ENCODE measurements around the gene MTHFR. TPM values are rescaled to one million over a fixed set of nuclear protein-coding genes. Genes with fewer than 3 reads are reported as not detected.

MTHFR gene
- total RNA-seq, 1 donor from 2014 or later, result 35.8 TPM

DNA sequence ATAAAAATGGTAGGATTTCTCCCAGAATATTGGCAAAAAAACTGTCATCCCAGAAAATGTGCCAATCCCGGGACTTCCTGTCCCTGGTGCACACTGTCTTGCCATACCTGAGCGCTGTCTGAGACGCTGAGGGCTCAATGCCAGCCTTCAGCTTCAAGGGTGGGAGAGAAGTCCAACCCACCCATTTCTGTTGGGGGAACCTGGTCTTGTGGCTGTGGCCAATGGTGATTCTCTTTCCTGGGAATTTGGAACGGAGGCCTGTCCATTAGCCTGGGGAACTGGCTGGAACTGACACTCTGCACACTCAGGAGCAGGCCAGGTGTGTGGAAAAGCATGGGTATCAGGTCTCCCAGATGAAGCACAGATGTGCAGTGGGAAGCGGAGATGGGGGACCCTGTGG is 6.7 kb downstream of the MTHFR start:
- no peak for DNase-seq (ENCODE audit: low spot score)

DNA sequence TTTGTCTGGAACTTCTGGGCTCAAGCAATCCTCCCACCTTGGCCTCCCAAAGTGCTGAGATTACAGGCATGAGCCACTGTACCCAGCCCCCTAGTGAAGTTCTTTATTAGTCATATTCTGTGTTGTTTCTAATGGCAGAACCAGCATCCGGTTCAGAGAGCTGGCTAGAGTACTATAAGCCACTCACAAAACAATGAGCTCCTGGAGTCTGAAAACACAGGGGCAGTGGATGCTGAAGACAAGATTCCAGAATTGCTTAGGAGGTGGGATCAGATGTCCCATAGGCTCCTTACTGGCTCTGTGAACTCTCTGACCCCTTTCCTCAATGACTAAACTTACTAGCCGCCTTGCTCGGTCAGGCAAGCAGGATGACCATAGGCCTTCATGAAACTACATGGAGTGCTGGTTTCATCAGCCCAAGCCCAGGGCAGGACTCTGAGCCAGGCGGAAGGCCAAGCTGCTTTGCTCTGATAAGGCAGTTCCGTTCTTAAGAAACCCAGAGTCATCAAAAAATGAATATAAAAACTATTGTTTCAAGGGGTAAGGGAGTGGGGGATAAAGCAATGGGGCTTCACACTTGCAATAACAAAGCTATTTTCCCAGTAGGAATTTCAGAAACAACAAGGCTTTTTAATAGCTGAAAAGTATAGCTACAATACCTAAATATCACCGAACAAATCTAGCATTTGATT is 8.1 kb downstream of the MTHFR start:
- DNase-seq (ENCODE audit: low spot score), result no peak

DNA sequence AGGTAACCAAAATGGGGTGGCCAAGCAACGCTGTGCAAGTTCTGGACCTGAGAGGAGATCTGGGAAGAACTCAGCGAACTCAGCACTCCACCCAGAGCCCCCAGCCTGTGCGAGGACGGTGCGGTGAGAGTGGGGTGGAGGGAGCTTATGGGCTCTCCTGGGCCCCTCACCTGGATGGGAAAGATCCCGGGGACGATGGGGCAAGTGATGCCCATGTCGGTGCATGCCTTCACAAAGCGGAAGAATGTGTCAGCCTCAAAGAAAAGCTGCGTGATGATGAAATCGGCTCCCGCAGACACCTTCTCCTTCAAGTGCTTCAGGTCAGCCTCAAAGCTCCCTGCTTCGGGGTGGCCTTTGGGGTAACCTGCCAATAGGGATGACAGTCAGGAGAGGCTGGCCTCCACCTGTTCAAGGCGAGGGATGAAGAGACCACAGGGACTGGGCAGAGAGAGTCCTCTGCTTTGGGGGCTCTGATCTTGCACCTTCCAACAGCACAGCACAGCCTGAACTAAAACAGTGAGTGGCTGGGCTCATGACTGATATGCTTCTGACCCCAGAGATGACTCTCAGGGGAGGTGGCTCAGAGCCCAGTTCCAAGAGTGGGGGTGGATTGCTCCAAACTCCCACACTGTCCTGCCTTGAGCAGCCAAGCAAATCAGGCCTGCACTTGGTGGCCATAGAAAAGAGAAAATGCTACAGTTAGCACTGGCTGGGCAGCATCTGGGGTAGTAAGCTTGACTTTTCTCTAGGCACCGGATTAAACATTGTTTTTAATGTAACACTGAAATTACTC is 9.5 kb downstream of the MTHFR start:
- no peak for DNase-seq (ENCODE audit: low spot score)

DNA sequence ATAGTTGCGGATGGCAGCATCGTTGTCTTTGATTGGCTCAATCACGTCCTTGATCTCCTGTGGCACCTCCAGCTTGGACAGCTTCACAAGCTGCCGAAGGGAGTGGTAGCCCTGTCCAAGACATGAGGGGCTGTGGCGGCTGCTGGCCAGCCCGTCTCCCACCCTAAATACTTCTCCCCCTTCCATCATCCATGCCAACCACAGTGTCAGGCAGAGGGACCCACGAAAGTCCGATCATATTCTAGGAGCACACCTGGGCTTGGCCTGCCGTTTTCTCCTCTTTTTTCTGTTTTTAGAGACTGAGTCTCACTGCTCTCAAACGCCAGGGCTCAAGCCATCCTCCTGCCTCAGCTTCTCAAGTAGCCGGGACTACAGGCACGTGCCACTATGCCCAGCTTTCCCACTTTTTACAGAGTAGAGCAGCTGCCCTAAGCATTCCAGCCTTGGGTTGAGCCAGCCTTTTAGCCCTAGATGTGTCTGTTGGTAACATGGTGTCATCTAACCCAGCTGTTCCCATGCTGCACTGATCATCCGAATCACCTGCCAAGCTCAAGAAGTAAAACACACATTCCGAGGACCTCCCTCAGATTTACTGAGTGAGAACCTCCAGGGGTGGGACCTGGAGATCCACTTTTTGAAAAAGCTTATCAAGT is 10.4 kb downstream of the MTHFR start:
- no peak for DNase-seq (ENCODE audit: low spot score)

DNA sequence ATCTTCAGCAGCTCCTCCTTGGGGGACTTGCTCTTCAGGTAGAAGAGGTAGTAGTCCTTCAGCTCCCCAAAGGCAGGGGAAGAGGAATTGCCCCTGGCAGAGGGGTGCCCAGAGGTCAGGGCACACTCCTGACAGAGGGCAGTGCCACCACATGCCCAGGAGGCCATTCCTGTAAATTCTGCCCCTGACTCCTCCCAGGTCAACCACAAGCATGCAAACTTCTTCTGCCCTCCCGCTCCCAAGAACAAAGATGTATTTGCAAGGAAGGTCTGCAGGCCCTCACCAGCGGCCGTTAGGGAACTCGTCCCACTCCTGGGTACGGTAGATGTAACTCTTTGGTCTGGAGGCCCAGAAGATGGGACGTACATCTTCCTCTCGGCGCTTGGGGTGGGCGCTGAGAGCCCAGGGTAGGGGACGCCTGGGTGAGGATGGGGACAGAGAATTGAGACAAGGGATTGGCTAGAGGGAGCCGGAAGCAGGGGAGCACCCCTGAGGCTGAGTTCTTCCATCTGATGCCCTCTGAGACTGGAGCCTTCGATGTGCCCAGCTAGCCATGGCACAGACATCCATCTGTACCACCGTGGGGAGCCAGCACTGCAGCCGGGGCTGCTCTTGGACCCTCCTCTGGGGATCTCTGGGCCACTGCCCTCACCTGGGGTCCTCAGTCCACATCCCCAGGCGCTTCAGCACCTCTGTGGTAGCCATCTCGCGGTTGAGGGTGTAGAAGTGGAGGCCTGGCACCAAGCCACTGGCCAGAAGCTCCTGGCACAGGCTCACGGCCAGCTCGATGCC is 11.1 kb downstream of the MTHFR start:
- no peak for DNase-seq (ENCODE audit: low spot score)

DNA sequence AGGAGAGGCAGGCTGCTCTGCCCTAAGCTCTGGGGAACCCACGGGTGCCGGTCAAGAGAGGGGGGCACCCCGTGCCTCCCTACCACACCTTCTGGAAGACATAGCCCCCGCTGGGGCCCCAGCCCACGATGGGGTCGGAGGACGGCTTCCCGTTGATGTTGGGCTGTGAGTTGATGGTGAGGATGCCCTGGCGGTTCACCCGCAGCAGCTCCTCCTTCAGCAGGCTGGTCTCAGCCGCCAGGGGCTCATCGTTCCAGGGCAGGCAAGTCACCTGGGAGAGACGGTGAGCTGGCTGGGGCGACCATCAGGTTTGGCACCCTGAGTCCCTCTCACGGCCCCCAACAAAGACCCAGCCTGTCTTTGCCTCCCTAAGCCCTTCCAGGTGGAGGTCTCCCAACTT is 11.9 kb downstream of the MTHFR start:
- no peak for DNase-seq (ENCODE audit: low spot score)

DNA sequence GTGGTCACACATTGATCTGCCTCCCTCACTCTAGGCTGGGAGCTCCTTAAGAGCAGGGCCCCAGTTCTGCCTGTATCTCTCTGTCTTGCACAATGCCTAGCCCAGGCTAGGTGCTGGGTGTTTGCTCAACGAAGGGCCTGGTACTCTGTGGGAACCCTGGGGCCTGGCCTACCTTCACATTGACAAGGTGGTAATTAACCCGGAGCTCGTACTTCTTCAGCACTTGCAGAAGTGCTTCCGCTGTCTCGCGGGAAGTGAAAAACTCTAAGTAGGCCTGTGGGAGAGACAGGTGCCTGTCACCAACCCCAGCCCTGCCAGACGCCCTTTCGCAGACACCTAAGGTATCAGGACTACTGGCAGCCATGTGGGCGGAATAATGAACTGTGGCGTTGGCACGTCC is 13.7 kb downstream of the MTHFR start:
- no peak for DNase-seq (ENCODE audit: low spot score)

DNA sequence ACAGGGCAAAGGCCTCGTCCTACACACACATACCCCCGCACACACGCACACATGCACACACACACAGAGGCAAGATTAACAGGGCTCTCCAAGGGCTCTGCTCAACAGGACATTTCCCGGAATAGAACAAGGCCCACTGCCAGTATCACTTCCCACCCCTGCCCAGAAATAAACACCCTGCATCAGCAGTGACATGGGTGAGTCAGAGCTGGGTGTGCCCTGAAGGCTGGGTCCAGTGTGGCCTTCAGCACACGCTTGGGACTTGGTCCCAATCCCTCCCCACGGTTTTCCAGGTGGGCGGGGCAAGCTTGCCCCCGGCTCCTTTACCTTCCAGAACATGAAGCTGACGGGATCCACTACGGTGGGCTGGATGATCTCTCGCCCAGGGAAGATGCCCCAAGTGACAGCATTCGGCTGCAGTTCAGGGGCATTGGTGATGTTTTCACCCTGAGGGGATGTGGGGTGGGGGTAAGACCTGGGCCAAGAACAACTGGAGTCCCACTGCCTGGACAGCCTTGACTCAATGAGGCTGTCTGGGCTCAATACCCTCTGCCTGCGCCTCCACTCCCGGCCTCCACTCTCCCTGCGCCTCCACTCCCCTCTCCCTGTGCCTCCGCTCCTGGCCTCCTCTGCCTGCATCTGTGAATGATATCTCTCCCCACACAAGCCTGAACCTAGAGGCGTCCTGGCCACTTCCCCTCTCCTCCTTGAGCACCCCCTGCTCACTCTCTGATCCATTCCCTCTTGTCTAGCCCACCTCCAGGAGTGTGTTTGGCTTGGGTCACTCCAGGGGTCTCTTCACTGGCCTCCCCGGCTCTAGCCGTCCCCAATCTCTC is 14.7 kb downstream of the MTHFR start:
- DNase-seq (ENCODE audit: low spot score), result no peak

DNA sequence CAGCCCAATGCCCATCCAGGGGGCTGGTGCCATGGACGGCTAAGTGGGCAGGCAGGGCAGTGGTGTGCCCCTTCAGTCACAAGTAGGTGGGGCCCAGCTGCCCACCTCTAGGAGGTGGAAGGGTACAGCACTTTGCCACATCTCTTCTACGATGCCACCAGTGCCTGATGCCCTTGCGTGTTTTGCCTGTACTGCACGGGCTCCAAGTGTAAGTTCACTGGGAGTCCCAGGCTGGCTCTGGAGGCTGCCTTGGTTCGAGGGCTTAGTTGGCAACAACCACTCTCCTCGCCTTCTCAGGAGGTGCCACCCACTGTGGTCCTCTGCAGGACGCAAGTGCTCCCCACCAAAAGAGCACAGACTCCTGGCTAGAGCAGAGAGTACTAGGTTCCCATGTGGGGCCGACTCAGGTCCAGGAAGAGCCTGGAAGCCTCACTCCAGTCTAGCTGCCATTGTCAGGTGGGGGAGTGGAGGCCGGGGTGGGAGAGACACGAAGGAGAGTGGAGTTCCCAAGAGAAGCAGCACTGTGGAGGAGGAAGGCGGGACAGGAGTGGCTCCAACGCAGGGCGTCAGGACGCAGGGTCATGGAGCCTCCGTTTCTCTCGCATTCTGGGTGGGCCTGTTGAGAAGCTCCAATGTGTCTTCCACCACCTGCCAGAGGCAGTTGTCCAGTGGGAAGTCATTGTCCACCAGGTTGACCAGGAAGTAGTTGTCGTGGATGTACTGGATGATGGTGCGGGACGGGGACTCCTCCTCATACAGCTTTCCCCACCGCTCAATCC is 15.5 kb downstream of the MTHFR start:
- no peak for DNase-seq (ENCODE audit: low spot score)

DNA sequence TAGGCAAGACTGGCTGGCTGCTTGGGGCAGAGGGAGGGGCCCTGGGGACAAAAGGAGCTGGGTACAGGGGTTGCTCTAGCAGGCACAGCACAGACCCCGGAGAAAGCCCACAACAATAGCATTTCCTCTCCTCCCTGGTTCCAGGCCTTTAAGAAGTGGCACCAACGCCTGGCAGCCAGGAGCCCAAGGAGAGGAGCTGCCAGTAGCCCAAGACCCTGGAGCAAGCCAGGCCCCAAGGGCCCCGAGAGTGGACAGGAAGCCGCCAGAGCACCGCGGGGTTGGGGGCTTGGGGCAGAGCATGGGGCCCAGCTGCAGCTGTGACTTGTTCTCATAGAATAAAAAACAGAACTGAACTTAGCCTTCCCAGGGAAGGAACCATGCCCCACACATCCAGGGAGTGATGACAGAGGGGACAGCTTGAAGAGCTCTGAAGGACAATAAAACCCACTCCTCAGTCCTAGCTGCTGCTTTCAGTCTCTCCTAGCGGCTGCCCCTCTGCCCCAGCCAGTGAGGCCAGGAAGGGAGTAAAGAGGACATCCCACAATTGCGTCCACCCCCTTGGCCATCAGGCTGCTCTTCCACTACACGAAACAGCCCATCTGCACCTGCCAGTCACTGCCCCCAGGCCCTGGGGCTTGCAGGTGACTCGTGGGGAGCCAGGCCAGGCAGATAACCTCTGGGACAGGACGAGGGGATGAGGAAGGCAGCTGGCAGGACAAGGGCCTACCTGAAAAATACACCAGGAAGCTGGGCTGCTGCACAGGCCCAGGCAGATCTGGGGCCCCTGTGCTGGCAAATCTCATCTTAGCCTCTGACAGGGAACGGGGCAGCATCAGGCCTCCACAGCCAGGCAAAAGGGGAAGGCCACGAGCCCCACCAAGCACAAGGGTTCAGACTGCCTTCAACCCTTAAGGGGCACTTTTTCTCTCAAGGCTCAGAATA is 16.4 kb downstream of the MTHFR start:
- no peak for DNase-seq (ENCODE audit: low spot score)

DNA sequence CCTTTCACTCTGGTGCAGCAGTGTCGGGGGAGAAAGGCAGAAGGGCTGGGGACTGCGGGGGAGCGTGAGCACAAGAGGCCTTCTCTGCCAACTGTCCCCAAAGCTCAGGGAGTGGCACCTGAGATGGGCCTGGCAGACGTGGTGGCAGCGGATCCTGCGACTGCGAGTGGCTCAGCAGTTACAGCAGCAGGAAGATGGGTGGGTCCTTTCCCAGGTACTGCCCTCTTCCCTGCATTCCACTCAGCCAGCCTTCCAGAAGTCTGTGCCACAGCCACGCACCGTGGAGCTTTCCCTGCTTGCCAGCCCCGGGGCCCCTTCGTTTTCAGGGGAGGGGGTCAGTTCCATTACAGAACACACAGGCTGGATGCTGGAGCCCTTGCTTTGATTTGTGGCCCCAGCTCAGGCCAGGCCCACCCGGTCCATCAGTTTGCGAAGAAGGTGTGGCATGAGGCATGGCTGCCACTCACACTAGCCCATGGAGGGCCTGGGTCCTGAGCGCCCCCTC is 17.2 kb downstream of the MTHFR start:
- no peak for DNase-seq (ENCODE audit: low spot score)

DNA sequence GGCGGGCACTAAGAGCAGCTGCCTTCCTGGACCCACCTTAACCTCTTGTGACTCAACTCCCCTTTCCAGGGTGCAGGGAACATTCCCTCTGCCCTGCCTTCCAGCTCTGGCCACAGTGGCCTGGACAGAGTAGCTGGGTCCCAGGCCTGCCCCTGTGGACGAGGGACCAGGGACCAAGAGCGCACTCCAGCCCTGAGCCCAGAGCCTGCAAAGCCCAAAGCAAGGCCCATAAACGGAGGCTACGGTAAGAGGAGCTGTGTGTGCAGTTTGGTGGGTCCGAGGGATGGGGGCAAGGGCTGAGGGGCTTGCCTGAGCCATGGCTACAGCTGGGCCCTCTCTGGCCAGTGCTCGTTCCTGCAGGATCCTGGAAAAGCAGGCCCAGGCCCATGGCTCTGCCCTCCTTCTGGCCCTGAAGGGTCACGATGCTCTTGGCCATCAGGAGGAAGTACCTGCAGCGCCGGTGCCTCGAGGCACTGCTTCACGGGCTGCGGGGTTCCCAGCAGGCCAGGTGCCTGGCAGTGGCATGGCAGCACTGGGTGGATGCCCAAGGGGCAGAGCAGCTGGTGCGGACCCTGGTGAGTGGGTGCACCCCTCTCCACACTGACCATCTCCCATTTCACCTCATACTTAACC is 17.8 kb downstream of the MTHFR start:
- no peak for DNase-seq (ENCODE audit: low spot score)

DNA sequence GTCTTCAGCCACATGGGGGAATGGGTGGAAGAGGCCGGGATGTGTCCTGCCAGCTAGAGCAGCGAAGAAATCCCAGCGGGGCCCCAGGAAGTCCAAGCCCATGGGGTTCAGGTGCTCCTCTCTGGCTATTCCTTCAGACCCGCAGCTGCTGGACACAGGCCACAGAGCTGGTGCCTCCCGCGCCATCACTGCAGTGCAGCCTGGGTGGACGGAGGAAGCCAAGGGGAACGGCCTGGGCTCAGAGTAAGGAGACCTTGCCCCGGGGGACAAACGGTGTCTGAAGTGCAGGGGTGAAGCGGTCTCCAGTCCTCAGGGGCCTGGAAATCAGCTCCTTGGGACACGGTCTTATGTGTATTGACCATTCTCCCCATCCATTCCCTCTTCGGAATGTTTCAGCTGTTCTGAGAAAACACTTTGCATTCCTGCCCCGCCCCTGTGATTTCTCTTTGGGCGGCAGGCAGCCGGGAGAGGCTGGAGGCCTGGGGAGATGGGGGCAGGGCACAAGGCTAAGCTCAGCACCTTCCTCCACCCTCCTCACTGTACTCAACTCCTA is 18.4 kb downstream of the MTHFR start:
- DNase-seq (ENCODE audit: low spot score), result no peak

DNA sequence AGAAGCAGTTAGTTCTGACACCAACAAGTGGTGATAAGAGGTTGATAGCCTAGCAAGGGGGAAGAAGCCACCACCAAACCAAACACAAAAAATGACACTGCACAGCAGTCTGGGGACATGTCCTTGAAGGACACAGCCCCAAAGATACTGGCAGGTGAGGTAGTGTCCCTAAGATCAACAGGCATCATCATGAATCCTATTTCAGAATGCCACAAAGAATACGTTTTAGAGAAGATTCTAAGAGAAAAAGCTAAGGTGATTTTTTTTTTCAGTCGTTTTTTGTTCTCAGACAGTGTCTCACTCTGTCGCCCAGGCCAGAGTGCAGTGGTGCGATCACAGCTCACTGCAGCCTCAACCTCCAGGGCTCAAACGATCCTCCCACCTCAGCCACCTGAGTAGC is 19.6 kb downstream of the MTHFR start:
- DNase-seq (ENCODE audit: low spot score), result no peak

DNA sequence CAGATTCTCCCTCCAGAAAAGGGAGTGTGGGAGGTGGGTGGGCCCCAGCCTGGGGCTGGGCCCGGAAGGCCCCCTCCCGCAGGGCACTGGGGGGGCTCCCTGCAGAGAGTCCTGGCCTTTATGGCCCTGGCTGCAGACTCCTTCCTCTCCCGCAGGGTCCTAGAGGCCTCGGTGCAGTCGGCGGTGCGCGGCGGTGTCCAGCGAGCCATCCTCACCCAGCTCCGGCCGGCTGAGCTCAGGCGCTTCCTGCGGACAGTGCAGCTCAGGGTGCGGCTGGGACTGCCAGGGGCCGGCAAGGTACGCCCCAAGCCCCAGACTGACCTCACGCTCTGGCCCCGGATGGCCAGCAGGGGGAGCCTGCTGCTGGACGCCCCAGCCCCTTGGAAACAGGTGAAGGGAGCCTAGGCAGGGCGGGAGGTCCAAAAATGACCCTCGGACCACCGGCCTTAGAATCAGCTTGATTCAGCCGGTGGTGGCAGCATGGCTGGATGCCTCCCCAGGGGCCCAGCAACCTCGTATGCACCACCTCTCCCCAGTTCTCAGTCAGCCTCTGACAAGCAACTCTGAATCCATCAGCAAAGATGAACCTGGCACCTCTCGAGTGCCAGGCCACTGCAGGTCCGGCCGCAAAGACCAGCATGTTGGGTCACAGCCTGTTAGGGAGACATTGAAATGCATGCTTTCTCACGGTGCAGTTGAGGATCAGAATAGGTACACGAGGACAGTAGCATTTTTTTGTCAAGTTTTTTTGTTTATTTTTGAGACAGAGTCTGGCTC is 20.6 kb downstream of the MTHFR start:
- no peak for DNase-seq (ENCODE audit: low spot score)

DNA sequence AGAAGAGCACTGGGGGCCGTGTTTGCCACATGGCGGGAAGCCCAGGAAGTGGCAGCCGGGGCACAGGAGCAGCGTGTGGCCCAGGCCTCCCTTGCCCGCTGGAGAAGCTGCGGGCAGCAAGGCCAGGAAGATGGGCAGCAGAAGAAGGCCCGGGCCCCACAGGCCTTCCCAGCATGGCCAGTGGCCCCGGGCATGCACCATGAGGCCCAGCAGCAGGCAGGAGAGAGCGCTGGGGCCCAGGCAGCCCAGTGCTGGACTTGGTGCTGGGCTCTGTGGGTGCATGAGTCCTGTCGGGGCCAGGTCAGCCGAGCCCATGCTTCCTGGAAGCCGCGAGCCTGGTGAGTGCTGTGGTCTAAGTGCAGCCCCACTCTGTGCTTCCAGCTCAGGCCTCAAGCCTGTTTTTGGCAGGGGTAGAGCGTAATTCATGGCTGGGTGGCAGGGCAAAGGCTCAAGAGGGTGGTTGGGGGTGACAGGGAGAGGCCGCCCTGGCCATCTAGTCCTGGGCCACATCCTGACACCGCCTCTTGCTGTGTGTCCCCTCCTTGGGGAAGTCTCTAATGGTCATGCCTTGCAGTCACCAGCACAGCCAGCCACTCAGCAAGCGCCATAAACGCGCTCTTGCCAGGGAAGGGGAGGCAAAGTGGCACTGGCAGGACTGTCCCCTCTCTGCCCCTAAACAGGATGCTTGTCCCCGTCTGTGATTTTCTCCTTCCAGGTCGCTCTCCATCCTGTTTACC is 21.3 kb downstream of the MTHFR start:
- no peak for DNase-seq (ENCODE audit: low spot score)

Data from mesenteric fat pad (tissue), 1 donor.